HepG2 (cell line): ENCODE data around the gene DST. TPM values are rescaled to one million over a fixed set of nuclear protein-coding genes. Genes with fewer than 3 reads are reported as not detected.

Experiments
- ATAC-seq: fragments of 200-7000 bp; cut with Tn5 transposase; 3 replicates; pipeline ENCODE4 v1.9.1; 2020; ENCODE audit warnings: mild to moderate bottlenecking, moderate library complexity
- BruUV-seq: library from RNA; stranded (reverse); fragments of 400-500 nt; replicated peaks from 2 replicates; lab custom pipeline; 2021; lab: Mats Ljungman, UMichigan
- CTCF ChIA-PET: fragments of 300-600 bp; formaldehyde crosslinking; extraction: SDS; loops from one replicate; lab custom pipeline; 2021; ENCODE audit warnings: low total read pairs, inconsistent platforms, low intra/inter-chr PET ratio; lab: Yijun Ruan, JAX
- POLR2A ChIA-PET: fragments of 350-600 bp; sonication (Branson Sonifier 250); formaldehyde crosslinking; loops from one replicate; lab custom pipeline; 2020; ENCODE audit warnings: antibody characterized with exemption, inconsistent platforms; lab: Yijun Ruan, JAX
- DNase-seq: peaks from one replicate; pipeline ENCODE4 v3.0.0-alpha.2; 2015; ENCODE audit warnings: low spot score
- FAIRE-seq: peaks from 3 replicates; lab custom pipeline; 2011; peaks lifted over from hg19 to GRCh38; lab: Jason Lieb, UNC
- H2AFZ ChIP-seq: one replicate; pipeline ENCODE4 v1.6.1; 2011; ENCODE audit warnings: low read length, inconsistent platforms
- H3K27ac ChIP-seq: fragments of 300-600 bp; 3 replicates; pipeline ENCODE4 v1.8.0; 2011; ENCODE audit warnings: mixed run types, mild to moderate bottlenecking, mixed read lengths, low read length, inconsistent platforms; ENCODE audit not compliant: insufficient read depth; ENCODE audit errors: extremely low read length
- H3K27me3 ChIP-seq, 2 experiments: fragments of 200-600 bp in 1 of 2; 2 replicates in 1 of 2; 3 replicates in 1 of 2; pipeline versions ENCODE4 v1.6.0 to v1.8.0; 2011; ENCODE audit warnings: low read length in 2 of 2, mild to moderate bottlenecking in 2 of 2, moderate library complexity in 2 of 2, inconsistent platforms in 1 of 2; ENCODE audit not compliant: insufficient read depth in 2 of 2, control insufficient read depth in 1 of 2
- H3K36me3 ChIP-seq, 2 experiments: fragments of 200-600 bp in 1 of 2; replicated peaks in 1 of 2; 2 replicates in 1 of 2; 3 replicates in 1 of 2; pipeline versions ENCODE4 v1.5.1 to v1.8.0; 2011; ENCODE audit warnings: low read length in 2 of 2, inconsistent platforms in 1 of 2; ENCODE audit not compliant: insufficient read depth in 2 of 2, control insufficient read depth in 1 of 2
- H3K4me1 ChIP-seq: 2 replicates; pipeline ENCODE4 v1.5.1; 2012; ENCODE audit warnings: low read length, inconsistent platforms; ENCODE audit not compliant: insufficient read depth
- H3K4me2 ChIP-seq: 2 replicates; pipeline ENCODE4 v1.6.0; 2011; ENCODE audit warnings: low read depth, low read length, inconsistent platforms
- H3K4me3 ChIP-seq, 3 experiments: fragments of 200-600 bp in 1 of 3; sonication (generic), shearing (Covaris generic) in 1 of 3; replicated peaks in 1 of 3; 2 replicates each; pipeline ENCODE4 v1.5.1; 2011 to 2016; ENCODE audit warnings: low read length in 3 of 3, inconsistent platforms in 2 of 3, low read depth in 2 of 3, mild to moderate bottlenecking in 2 of 3, control low read depth in 1 of 3, mixed read lengths in 1 of 3; ENCODE audit not compliant: insufficient read depth in 1 of 3
- H3K79me2 ChIP-seq: one replicate; pipeline ENCODE4 v1.6.1; 2011; ENCODE audit warnings: low read length, inconsistent platforms; ENCODE audit not compliant: insufficient read depth
- H3K9ac ChIP-seq: 2 replicates; pipeline ENCODE4 v1.6.0; 2011; ENCODE audit warnings: mild to moderate bottlenecking, low read depth, low read length, inconsistent platforms; ENCODE audit not compliant: insufficient read depth
- H3K9me3 ChIP-seq: 2 replicates; pipeline ENCODE4 v1.5.1; 2012; ENCODE audit warnings: mild to moderate bottlenecking, low read length
- H4K20me1 ChIP-seq: 2 replicates; pipeline ENCODE4 v1.6.0; 2011; ENCODE audit warnings: inconsistent platforms, mild to moderate bottlenecking, low read length, moderate library complexity; ENCODE audit not compliant: insufficient read depth
- FOXJ3 ChIP-seq: sonication (generic); formaldehyde crosslinking; IDR thresholded peaks from 2 replicates; pipeline ENCODE4 v1.4.0; 2020; ENCODE audit warnings: missing genetic modification reagents, mild to moderate bottlenecking, borderline replicate concordance
- KLF12 ChIP-seq: sonication (generic); formaldehyde crosslinking; IDR thresholded peaks from 2 replicates; pipeline ENCODE4 v1.4.0; 2020; ENCODE audit warnings: missing genetic modification reagents, borderline replicate concordance
- POGZ ChIP-seq: sonication (generic); formaldehyde crosslinking; IDR thresholded peaks from 2 replicates; pipeline ENCODE4 v1.4.0; 2020; ENCODE audit warnings: mild to moderate bottlenecking, missing genetic modification reagents
- RNF2 ChIP-seq: fragments of 450-650 bp; conservative IDR thresholded peaks from 2 replicates; pipeline ENCODE4 v1.6.1; 2016; ENCODE audit warnings: low read depth
- SAFB2 ChIP-seq: sonication (generic); formaldehyde crosslinking; IDR thresholded peaks from 2 replicates; pipeline ENCODE4 v1.5.1; 2020; ENCODE audit warnings: missing genetic modification reagents, low read depth, mild to moderate bottlenecking, borderline replicate concordance
- TOE1 ChIP-seq: sonication (generic); formaldehyde crosslinking; IDR thresholded peaks from 2 replicates; pipeline ENCODE4 v1.4.0; 2020; ENCODE audit warnings: mild to moderate bottlenecking, missing genetic modification reagents
- ZC3H4 ChIP-seq: sonication (generic); formaldehyde crosslinking; IDR thresholded peaks from 2 replicates; pipeline ENCODE4 v1.4.0; 2020; ENCODE audit warnings: missing genetic modification reagents, borderline replicate concordance
- ZNF10 ChIP-seq: sonication (generic); formaldehyde crosslinking; IDR thresholded peaks from 2 replicates; pipeline ENCODE4 v1.4.0; 2020; ENCODE audit warnings: mild to moderate bottlenecking, low read depth, missing genetic modification reagents, borderline replicate concordance
- WGBS: methylation state at CpG from one replicate; pipeline ENCODE4 v1.1.6; 2017; ENCODE audit warnings: low lambda C conversion rate; 5-methylcytosine and 5-hydroxymethylcytosine counted together
- in situ Hi-C: cut with HindIII; loops from 2 replicates; pipeline ENCODE4 v1.10.0; 2017; ENCODE audit warnings: low pct_unique_long_range_greater_than_20kb; ENCODE audit not compliant: extremely low pct_ligation_motif_present
- intact Hi-C: fragments of 100-400 bp; cut with micrococcal nuclease; formaldehyde crosslinking; loops from one replicate; pipeline ENCODE4 v1.10.0; 2022; ENCODE audit not compliant: unreplicated experiment
- polyA plus RNA-seq, 8 experiments: library from polyadenylated mRNA; depleted of rRNA in 3 of 8; stranded (reverse) in 7 of 8; unstranded in 1 of 8; fragments of >200 nt; fragmentation: Illumina TruSeq in 4 of 8; extraction: Trizol in 4 of 8; gene quantifications; 2 replicates each; pipeline versions ENCODE4 v1.2.1 to v1.2.3, GENCODE V29; 2011 to 2016; ENCODE audit warnings: low read depth in 4 of 8, missing spikeins in 1 of 8, mixed read lengths in 1 of 8; ENCODE audit not compliant: insufficient read depth in 1 of 8
- total RNA-seq, 5 experiments: library from RNA; depleted of rRNA; stranded (reverse); fragments of >200 nt; fragmentation: Illumina TruSeq; extraction: Trizol; gene quantifications; 2 replicates each; pipeline ENCODE4 v1.2.3, GENCODE V29; 2016; ENCODE audit warnings: low read depth in 1 of 5
- TF ChIP-seq, protein P1 (sequence below): sonication (generic); formaldehyde crosslinking; IDR thresholded peaks from 2 replicates; pipeline ENCODE4 v1.4.0; 2020; ENCODE audit warnings: low read depth, missing genetic modification reagents
- TF ChIP-seq, protein P2 (sequence below): IDR thresholded peaks from 2 replicates; pipeline ENCODE4 v1.6.1; 2016; ENCODE audit warnings: mild to moderate bottlenecking
- TF ChIP-seq, protein P3 (sequence below): sonication (generic); formaldehyde crosslinking; IDR thresholded peaks from 2 replicates; pipeline ENCODE4 v1.5.0; 2020; ENCODE audit warnings: missing genetic modification reagents
- TF ChIP-seq, protein P4 (sequence below): IDR thresholded peaks from 2 replicates; pipeline ENCODE4 v1.6.1; 2012; ENCODE audit warnings: low read length, improper control_type of control experiment

The DST gene
- total and polyA plus RNA-seq, 2 of the 13 experiments (the other 11 are each of a cell fraction or from before 2014, with no cell fraction given) = 64.4 to 89.0 TPM

DNA sequence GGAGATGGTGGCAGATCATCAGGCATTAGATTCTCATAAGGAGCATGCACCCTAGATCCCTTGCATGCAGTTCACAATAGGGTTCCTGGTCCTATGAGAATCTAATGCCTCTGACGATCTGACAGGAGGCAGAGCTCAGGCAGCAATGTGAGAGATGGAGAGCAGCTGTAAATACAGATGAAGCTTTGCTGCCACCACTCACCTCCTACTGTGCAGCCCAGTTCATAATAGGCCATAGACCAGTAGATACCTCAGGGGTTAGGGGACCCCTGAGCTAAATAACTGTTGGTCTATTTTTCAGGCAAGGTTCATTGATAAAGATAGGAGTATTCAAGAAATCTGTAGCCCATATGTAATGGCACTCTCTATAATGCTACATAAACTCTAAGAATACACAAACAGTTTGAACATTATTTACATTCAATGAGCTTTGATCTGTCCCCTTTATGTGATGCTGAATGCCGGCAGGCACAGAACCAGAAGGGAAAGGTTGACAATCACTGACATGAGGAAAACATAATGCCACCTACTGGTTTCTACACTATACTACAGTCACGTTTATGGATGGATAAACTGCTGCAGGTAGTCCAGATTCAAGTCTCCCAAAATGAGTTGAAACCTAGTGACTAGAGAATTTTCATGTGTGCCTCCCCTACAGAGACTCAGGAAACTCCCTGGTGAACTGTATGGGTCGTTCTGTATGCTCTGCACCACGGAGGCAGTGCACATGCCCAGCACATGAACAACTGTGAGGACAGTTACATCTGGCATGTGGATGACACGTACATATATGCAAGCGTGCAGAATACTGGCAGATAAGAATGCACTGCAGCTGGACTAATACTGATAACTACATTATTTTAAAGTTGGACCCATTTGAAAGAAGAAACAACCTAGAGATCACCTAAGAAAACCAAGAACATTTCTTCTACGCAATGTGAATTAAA, 72.0 kb downstream of the DST start:
- H3K4me2 ChIP-seq = no peak overlapping the region
- ChIA-PET CTCF (interaction anchor here (0.7 to 1.6 kb wide), 5 partner anchors 22 to 256 kb away, joined by 3 to 20 read pairs (median 5); no protein-coding TSS in a partner anchor), POLR2A (interaction anchor here (1.1 to 1.9 kb wide), 3 partner anchors 28 to 30 kb away, joined by 3 to 7 read pairs (median 6); no protein-coding TSS in a partner anchor)
- no peaks in the 10 kb centered on the region for H3K27me3 ChIP-seq
- no peak overlapping the region for H3K27ac ChIP-seq
- BruUV-seq = no TSS peak
- peaks cover 0 to 2% of the 10 kb centered on the region in 2 experiments; a peak in 1 of 5 replicates for H3K36me3 ChIP-seq
- peak; percentile 60 for DNase-seq
- ATAC-seq = peak; percentile 96
- no peak overlapping the region for H2AFZ ChIP-seq
- no peaks in the 10 kb centered on the region for H3K9me3 ChIP-seq
- H4K20me1 ChIP-seq = no peaks in the 10 kb centered on the region
- H3K79me2 ChIP-seq = no peaks in the 10 kb centered on the region
- H3K4me1 ChIP-seq = peaks cover 29% of the 10 kb centered on the region
- peak; percentile 34 for FAIRE-seq
- intact Hi-C loops = loop anchor here (1.0 to 2.0 kb wide), 4 partner anchors 28 to 211 kb away; no protein-coding TSS in a partner anchor
- H3K9ac ChIP-seq = no peak overlapping the region
- no peak overlapping the region for H3K4me3 ChIP-seq
- WGBS = 49% methylated on average over 8 of the region's 8 CpGs
- in situ Hi-C loops = loop anchor here (10.0 kb wide), 1 partner anchor 206 kb away; no protein-coding TSS in a partner anchor
- TF ChIP-seq FOXJ3 (CRISPR knock-in tag) (peak; percentile 7; the same call in 1 of the 2 replicates), KLF12 (CRISPR knock-in tag) (0 out of 2 replicates have a peak, but pooled peaks have one; percentile 18), RNF2 (no peak), POGZ (CRISPR knock-in tag) (no peak), ZC3H4 (CRISPR knock-in tag) (no peak), TOE1 (CRISPR knock-in tag) (no peak), SAFB2 (no peak), ZNF10 (CRISPR knock-in tag) (no peak)
- TF ChIP-seq, protein P1, sequence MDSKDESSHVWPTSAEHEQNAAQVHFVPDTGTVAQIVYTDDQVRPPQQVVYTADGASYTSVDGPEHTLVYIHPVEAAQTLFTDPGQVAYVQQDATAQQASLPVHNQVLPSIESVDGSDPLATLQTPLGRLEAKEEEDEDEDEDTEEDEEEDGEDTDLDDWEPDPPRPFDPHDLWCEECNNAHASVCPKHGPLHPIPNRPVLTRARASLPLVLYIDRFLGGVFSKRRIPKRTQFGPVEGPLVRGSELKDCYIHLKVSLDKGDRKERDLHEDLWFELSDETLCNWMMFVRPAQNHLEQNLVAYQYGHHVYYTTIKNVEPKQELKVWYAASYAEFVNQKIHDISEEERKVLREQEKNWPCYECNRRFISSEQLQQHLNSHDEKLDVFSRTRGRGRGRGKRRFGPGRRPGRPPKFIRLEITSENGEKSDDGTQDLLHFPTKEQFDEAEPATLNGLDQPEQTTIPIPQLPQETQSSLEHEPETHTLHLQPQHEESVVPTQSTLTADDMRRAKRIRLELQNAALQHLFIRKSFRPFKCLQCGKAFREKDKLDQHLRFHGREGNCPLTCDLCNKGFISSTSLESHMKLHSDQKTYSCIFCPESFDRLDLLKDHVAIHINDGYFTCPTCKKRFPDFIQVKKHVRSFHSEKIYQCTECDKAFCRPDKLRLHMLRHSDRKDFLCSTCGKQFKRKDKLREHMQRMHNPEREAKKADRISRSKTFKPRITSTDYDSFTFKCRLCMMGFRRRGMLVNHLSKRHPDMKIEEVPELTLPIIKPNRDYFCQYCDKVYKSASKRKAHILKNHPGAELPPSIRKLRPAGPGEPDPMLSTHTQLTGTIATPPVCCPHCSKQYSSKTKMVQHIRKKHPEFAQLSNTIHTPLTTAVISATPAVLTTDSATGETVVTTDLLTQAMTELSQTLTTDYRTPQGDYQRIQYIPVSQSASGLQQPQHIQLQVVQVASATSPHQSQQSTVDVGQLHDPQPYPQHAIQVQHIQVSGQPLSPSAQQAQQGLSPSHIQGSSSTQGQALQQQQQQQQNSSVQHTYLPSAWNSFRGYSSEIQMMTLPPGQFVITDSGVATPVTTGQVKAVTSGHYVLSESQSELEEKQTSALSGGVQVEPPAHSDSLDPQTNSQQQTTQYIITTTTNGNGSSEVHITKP (CRISPR knock-in tag) = no peak
- TF ChIP-seq, protein P2, sequence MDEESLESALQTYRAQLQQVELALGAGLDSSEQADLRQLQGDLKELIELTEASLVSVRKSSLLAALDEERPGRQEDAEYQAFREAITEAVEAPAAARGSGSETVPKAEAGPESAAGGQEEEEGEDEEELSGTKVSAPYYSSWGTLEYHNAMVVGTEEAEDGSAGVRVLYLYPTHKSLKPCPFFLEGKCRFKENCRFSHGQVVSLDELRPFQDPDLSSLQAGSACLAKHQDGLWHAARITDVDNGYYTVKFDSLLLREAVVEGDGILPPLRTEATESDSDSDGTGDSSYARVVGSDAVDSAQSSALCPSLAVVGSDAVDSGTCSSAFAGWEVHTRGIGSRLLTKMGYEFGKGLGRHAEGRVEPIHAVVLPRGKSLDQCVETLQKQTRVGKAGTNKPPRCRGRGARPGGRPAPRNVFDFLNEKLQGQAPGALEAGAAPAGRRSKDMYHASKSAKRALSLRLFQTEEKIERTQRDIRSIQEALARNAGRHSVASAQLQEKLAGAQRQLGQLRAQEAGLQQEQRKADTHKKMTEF (CRISPR knock-in tag) = no peak
- TF ChIP-seq, protein P3, sequence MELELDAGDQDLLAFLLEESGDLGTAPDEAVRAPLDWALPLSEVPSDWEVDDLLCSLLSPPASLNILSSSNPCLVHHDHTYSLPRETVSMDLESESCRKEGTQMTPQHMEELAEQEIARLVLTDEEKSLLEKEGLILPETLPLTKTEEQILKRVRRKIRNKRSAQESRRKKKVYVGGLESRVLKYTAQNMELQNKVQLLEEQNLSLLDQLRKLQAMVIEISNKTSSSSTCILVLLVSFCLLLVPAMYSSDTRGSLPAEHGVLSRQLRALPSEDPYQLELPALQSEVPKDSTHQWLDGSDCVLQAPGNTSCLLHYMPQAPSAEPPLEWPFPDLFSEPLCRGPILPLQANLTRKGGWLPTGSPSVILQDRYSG = no peak
- TF ChIP-seq, protein P4, sequence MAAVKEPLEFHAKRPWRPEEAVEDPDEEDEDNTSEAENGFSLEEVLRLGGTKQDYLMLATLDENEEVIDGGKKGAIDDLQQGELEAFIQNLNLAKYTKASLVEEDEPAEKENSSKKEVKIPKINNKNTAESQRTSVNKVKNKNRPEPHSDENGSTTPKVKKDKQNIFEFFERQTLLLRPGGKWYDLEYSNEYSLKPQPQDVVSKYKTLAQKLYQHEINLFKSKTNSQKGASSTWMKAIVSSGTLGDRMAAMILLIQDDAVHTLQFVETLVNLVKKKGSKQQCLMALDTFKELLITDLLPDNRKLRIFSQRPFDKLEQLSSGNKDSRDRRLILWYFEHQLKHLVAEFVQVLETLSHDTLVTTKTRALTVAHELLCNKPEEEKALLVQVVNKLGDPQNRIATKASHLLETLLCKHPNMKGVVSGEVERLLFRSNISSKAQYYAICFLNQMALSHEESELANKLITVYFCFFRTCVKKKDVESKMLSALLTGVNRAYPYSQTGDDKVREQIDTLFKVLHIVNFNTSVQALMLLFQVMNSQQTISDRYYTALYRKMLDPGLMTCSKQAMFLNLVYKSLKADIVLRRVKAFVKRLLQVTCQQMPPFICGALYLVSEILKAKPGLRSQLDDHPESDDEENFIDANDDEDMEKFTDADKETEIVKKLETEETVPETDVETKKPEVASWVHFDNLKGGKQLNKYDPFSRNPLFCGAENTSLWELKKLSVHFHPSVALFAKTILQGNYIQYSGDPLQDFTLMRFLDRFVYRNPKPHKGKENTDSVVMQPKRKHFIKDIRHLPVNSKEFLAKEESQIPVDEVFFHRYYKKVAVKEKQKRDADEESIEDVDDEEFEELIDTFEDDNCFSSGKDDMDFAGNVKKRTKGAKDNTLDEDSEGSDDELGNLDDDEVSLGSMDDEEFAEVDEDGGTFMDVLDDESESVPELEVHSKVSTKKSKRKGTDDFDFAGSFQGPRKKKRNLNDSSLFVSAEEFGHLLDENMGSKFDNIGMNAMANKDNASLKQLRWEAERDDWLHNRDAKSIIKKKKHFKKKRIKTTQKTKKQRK = no peak
